Measurements from ENCODE around the gene SYT14. TPM values are rescaled to one million over a fixed set of nuclear protein-coding genes. Genes with fewer than 3 reads are reported as not detected.

The SYT14 gene
- total RNA-seq, 1 experiment from 2014 or later = 0.07 TPM

DNA sequence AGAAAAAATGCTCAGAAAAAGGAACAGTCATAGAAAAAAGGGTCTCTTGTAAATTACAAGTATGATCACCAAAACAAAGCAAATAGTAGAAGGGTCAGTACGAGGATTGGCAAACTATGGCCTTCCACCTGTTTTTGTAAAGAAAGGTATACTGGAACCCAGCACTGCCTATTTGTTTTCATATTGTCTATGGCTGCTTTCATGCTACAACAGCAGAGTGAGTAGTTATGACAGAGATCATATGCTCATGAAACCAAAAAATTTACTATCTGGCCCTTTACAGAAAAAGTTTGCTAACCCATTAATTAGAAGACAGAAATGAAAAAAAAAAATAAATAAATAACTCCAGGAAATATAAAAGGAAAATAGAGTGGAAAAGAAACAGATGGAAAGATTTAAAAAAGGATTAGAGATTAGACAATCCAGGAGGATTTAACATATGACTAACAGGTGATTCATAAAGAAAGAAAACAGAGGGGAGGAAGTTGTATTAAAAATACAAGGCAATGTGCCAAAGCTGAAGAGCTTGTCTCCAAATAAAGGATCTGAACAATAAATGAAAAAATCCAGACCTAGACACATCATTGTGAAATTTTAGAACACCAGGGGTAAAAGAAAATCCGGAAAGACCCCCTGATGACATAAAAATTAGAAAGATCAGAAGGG, 186.0 kb downstream of the SYT14 start:
- CTCF ChIA-PET = no interaction called here
- DNase-seq (ENCODE audit: low read depth, low spot score) = no peak
- TF ChIP-seq SP1 (IDR thresholded peaks at IDR 0.05; ENCODE audit: low read depth) = peak; percentile 19; the same call in 1 of the 2 replicates
- peak; percentile 48; the same call in 1 of the 2 replicates for TF ChIP-seq FOSL1 (IDR thresholded peaks at IDR 0.05; ENCODE audit: low read depth)
- TF ChIP-seq, protein P1, sequence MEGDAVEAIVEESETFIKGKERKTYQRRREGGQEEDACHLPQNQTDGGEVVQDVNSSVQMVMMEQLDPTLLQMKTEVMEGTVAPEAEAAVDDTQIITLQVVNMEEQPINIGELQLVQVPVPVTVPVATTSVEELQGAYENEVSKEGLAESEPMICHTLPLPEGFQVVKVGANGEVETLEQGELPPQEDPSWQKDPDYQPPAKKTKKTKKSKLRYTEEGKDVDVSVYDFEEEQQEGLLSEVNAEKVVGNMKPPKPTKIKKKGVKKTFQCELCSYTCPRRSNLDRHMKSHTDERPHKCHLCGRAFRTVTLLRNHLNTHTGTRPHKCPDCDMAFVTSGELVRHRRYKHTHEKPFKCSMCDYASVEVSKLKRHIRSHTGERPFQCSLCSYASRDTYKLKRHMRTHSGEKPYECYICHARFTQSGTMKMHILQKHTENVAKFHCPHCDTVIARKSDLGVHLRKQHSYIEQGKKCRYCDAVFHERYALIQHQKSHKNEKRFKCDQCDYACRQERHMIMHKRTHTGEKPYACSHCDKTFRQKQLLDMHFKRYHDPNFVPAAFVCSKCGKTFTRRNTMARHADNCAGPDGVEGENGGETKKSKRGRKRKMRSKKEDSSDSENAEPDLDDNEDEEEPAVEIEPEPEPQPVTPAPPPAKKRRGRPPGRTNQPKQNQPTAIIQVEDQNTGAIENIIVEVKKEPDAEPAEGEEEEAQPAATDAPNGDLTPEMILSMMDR (IDR thresholded peaks at IDR 0.05 in 2 of 3, conservative IDR thresholded peaks at IDR 0.05 in 1 of 3; ENCODE audit: borderline replicate concordance in 1 of 3, insufficient read depth in 1 of 3, low read depth in 2 of 3, low read length in 2 of 3) = no peak
- TF ChIP-seq JUND (IDR thresholded peaks at IDR 0.05) = 0 out of 2 replicates have a peak, but pooled peaks have one; percentile 21
- no peak for ATAC-seq
- POLR2A ChIA-PET = no interaction called here
- intact Hi-C loops (cut with micrococcal nuclease) = no loop called here
- Histone ChIP-seq H3K27me3 (ENCODE audit: insufficient read depth, low read length) (peaks cover 57% of the 10 kb centered on the region), H3K4me3 (replicated peaks in 1 of 2; ENCODE audit: low read depth in 1 of 2, low read length in 2 of 2) (no peak overlapping the region), H3K36me3 (ENCODE audit: control insufficient read depth in 1 of 2, insufficient read depth in 2 of 2, low read length in 2 of 2) (no peaks in the 10 kb centered on the region), H3K9ac (ENCODE audit: low read length) (no peak overlapping the region), H2AFZ (ENCODE audit: low read depth, low read length, poor library complexity, severe bottlenecking) (no peak overlapping the region), H3K9me2 (ENCODE audit: insufficient read depth) (no peaks in the 10 kb centered on the region), H3K79me2 (ENCODE audit: insufficient read depth, low read length) (no peaks in the 10 kb centered on the region), H4K20me1 (ENCODE audit: insufficient read depth) (no peaks in the 10 kb centered on the region), H3K4me1 (ENCODE audit: control insufficient read depth in 1 of 2, insufficient read depth in 2 of 2, low read length in 2 of 2) (no peaks in the 10 kb centered on the region), H3K4me2 (ENCODE audit: low read length) (no peak overlapping the region), H3K27ac (ENCODE audit: low read depth, low read length) (no peak overlapping the region), H3K9me3 (ENCODE audit: control insufficient read depth in 1 of 2, insufficient read depth in 1 of 2, low read depth in 1 of 2, low read length in 2 of 2) (no peaks in the 10 kb centered on the region)
- RAD21 ChIA-PET (ENCODE audit: low non-redundant PET in 1 of 2, low total read pairs in 2 of 2, uncharacterized antibody in 2 of 2, unreplicated experiment in 2 of 2) = no interaction called here
- no TSS peak for BruUV-seq (replicated peaks)

DNA sequence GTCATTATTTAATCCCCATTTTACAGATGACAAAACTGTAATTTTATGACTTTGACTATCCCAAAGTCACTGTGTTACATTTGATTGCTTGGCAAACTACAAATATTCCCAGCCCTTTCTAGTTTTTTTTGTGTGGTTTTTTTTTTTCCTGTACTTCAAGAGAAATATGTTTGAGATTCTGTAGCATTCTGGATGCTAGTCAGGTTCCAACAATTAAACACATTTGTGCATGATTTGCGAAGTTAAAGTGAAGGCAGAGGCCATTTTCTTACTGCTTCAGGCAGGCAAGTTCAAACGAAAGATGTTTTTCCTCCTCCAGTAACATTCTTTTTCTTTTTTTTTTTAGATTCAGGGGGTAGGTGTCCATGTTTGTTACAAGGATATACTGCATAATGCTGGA, 186.7 kb downstream of the SYT14 start:
- TF ChIP-seq CEBPB (IDR thresholded peaks at IDR 0.05; ENCODE audit: low read depth) = no peak
- no peak for TF ChIP-seq ELF1 (IDR thresholded peaks at IDR 0.05; ENCODE audit: borderline replicate concordance, low read depth)
- no peak for TF ChIP-seq FOSL1 (IDR thresholded peaks at IDR 0.05; ENCODE audit: low read depth)
- TF ChIP-seq, protein P1 (IDR thresholded peaks at IDR 0.05 in 2 of 3, conservative IDR thresholded peaks at IDR 0.05 in 1 of 3; ENCODE audit: borderline replicate concordance in 1 of 3, insufficient read depth in 1 of 3, low read depth in 2 of 3, low read length in 2 of 3) = no peak
- no peak for TF ChIP-seq JUND (IDR thresholded peaks at IDR 0.05)
- Histone ChIP-seq H3K4me2 (ENCODE audit: low read length) (no peak overlapping the region), H3K9ac (ENCODE audit: low read length) (no peak overlapping the region), H3K9me3 (ENCODE audit: control insufficient read depth in 1 of 2, insufficient read depth in 1 of 2, low read depth in 1 of 2, low read length in 2 of 2) (no peaks in the 10 kb centered on the region), H3K27ac (ENCODE audit: low read depth, low read length) (no peak overlapping the region), H3K79me2 (ENCODE audit: insufficient read depth, low read length) (no peaks in the 10 kb centered on the region), H3K4me3 (replicated peaks in 1 of 2; ENCODE audit: low read depth in 1 of 2, low read length in 2 of 2) (no peak overlapping the region), H4K20me1 (ENCODE audit: insufficient read depth) (no peaks in the 10 kb centered on the region), H2AFZ (ENCODE audit: low read depth, low read length, poor library complexity, severe bottlenecking) (no peak overlapping the region), H3K4me1 (ENCODE audit: control insufficient read depth in 1 of 2, insufficient read depth in 2 of 2, low read length in 2 of 2) (no peaks in the 10 kb centered on the region), H3K27me3 (ENCODE audit: insufficient read depth, low read length) (peaks cover 55% of the 10 kb centered on the region), H3K9me2 (ENCODE audit: insufficient read depth) (no peaks in the 10 kb centered on the region), H3K36me3 (ENCODE audit: control insufficient read depth in 1 of 2, insufficient read depth in 2 of 2, low read length in 2 of 2) (no peaks in the 10 kb centered on the region)
- ATAC-seq (no peak), DNase-seq (ENCODE audit: low read depth, low spot score) (no peak)
- POLR2A ChIA-PET = interaction anchor here (0.6 kb wide), 1 partner anchor 249 kb away, joined by 3 read pairs; no protein-coding TSS in a partner anchor
- CTCF ChIA-PET = no interaction called here
- no TSS peak for BruUV-seq (replicated peaks)
- intact Hi-C loops (cut with micrococcal nuclease) = no loop called here
- RAD21 ChIA-PET (ENCODE audit: low non-redundant PET in 1 of 2, low total read pairs in 2 of 2, uncharacterized antibody in 2 of 2, unreplicated experiment in 2 of 2) = no interaction called here

Measured in HCT116 (cell line).